IPS-NIHi7 (cell line): Measurements from ENCODE around the gene PHTF1.
A peak's percentile ranks its signal among the peaks of the same experiment; 100 is the strongest.

Source experiments
- DNase-seq: peaks from one replicate; pipeline ENCODE4 v3.0.0; 2012; ENCODE audit warnings: mixed read lengths; ENCODE audit errors: extremely low spot score

Gene PHTF1

GRCh38 chr1:113759333-113760101 lies at the start of gene PHTF1:
Gene PHTF1, minus strand, starts transcription at chr1:113759486. Its CDS starts 783 bp downstream, at chr1:113758703.
- peak; percentile 88 for DNase-seq

GRCh38 chr1:113808450-113809195 lies 49.3 kb upstream of the PHTF1 start:
- DNase-seq = no peak

GRCh38 chr1:113805639-113806038 lies 46.4 kb upstream of the PHTF1 start:
- no peak for DNase-seq

GRCh38 chr1:113805256-113805531 lies 45.9 kb upstream of the PHTF1 start:
- DNase-seq = no peak

- peak; percentile 12 for DNase-seq
Measured at GRCh38 chr1:113804421-113805255, 45.4 kb upstream of the PHTF1 start.

GRCh38 chr1:113802367-113803007 lies 43.2 kb upstream of the PHTF1 start:
- DNase-seq = no peak

- DNase-seq = no peak
Measured at GRCh38 chr1:113800487-113800886, 41.2 kb upstream of the PHTF1 start.

- no peak for DNase-seq
Measured at GRCh38 chr1:113797472-113797871, 38.2 kb upstream of the PHTF1 start.

GRCh38 chr1:113793878-113794834 lies 34.9 kb upstream of the PHTF1 start:
- no peak for DNase-seq

- no peak for DNase-seq
Measured at GRCh38 chr1:113792986-113793385, 33.7 kb upstream of the PHTF1 start.

GRCh38 chr1:113792471-113792870 lies 33.2 kb upstream of the PHTF1 start:
- no peak for DNase-seq

- DNase-seq = no peak
Measured at GRCh38 chr1:113788802-113789201, 29.5 kb upstream of the PHTF1 start.

- DNase-seq = no peak
Measured at GRCh38 chr1:113787663-113788062, 28.4 kb upstream of the PHTF1 start.

GRCh38 chr1:113786069-113786468 lies 26.8 kb upstream of the PHTF1 start:
- no peak for DNase-seq

GRCh38 chr1:113784104-113784779 lies 25.0 kb upstream of the PHTF1 start:
- no peak for DNase-seq

GRCh38 chr1:113783254-113784103 lies 24.2 kb upstream of the PHTF1 start:
- no peak for DNase-seq

GRCh38 chr1:113782406-113782805 lies 23.1 kb upstream of the PHTF1 start:
- no peak for DNase-seq

GRCh38 chr1:113780374-113781146 lies 21.3 kb upstream of the PHTF1 start:
- DNase-seq = no peak
